Mesendoderm (in vitro differentiated cells): ENCODE results near the gene CHID1.

Experiments
- DNase-seq: peaks from one replicate; pipeline ENCODE4 v3.0.0; 2013
- H2AK5ac ChIP-seq: 2 replicates; pipeline ENCODE4 v1.6.1; 2013; ENCODE audit warnings: low read length, inconsistent platforms
- H2BK120ac ChIP-seq: 2 replicates; pipeline ENCODE4 v1.6.1; 2013; ENCODE audit warnings: low read depth, mild to moderate bottlenecking, low read length, moderate library complexity, mixed read lengths
- H2BK15ac ChIP-seq: replicated peaks from 2 replicates; pipeline ENCODE4 v1.6.1; 2013; ENCODE audit warnings: low read depth, mild to moderate bottlenecking, moderate library complexity
- H2BK5ac ChIP-seq: 2 replicates; pipeline ENCODE4 v1.6.1; 2013; ENCODE audit warnings: low read length, inconsistent platforms
- H3K18ac ChIP-seq: 2 replicates; pipeline ENCODE4 v1.6.1; 2013; ENCODE audit warnings: mild to moderate bottlenecking, low read length, mixed read lengths
- H3K23ac ChIP-seq: one replicate; pipeline ENCODE4 v1.6.1; 2013; ENCODE audit warnings: low read length
- H3K27ac ChIP-seq: 2 replicates; pipeline ENCODE4 v1.5.1; 2013; ENCODE audit warnings: low read depth, mild to moderate bottlenecking, inconsistent platforms, low read length, moderate library complexity
- H3K27me3 ChIP-seq: 2 replicates; pipeline ENCODE4 v1.6.1; 2013; ENCODE audit warnings: low read length, control low read depth, mild to moderate bottlenecking, inconsistent platforms; ENCODE audit not compliant: insufficient read depth, poor library complexity
- H3K36me3 ChIP-seq: 2 replicates; pipeline ENCODE4 v1.6.1; 2013; ENCODE audit warnings: low read length, inconsistent platforms; ENCODE audit not compliant: control insufficient read depth, insufficient read depth
- H3K4ac ChIP-seq: one replicate; pipeline ENCODE4 v1.6.1; 2013; ENCODE audit warnings: low read depth, mild to moderate bottlenecking, low read length, moderate library complexity
- H3K4me1 ChIP-seq: 2 replicates; pipeline ENCODE4 v1.6.1; 2013; ENCODE audit warnings: low read depth, low read length, inconsistent platforms; ENCODE audit not compliant: control insufficient read depth
- H3K4me2 ChIP-seq: 2 replicates; pipeline ENCODE4 v1.6.1; 2013; ENCODE audit warnings: low read length
- H3K4me3 ChIP-seq: 2 replicates; pipeline ENCODE4 v1.5.1; 2013; ENCODE audit warnings: mild to moderate bottlenecking, low read length
- H3K56ac ChIP-seq: one replicate; pipeline ENCODE4 v1.6.1; 2013; ENCODE audit warnings: low read length
- H3K79me1 ChIP-seq: 2 replicates; pipeline ENCODE4 v1.6.1; 2013; ENCODE audit warnings: low read length, inconsistent platforms
- H3K79me2 ChIP-seq: 2 replicates; pipeline ENCODE4 v1.6.1; 2013; ENCODE audit warnings: mild to moderate bottlenecking, low read length; ENCODE audit not compliant: control insufficient read depth, insufficient read depth
- H3K9ac ChIP-seq: 2 replicates; pipeline ENCODE4 v1.6.1; 2013; ENCODE audit warnings: low read length, inconsistent platforms
- H4K5ac ChIP-seq: one replicate; pipeline ENCODE4 v1.6.1; 2013; ENCODE audit warnings: low read length
- H4K8ac ChIP-seq: one replicate; pipeline ENCODE4 v1.6.1; 2013; ENCODE audit warnings: low read depth, mild to moderate bottlenecking, control low read depth, low read length, moderate library complexity
- WGBS: extraction: QIAGEN DNeasy Blood & Tissue Kit; methylation state at CpG from one replicate; pipeline ENCODE4 v1.1.7; 2013; ENCODE audit warnings: low lambda C conversion rate, missing lambda C conversion rate; ENCODE audit not compliant: insufficient coverage; ENCODE audit errors: extremely low coverage; 5-methylcytosine and 5-hydroxymethylcytosine counted together

CHID1 gene

GRCh38 chr11:839875-840617 lies 70.6 kb downstream of the CHID1 start:
- Histone ChIP-seq H2AK5ac (no peak overlapping the region), H3K4me3 (no peak overlapping the region), H3K27me3 (no peaks in the 10 kb centered on the region), H3K27ac (no peak overlapping the region), H3K79me2 (peaks cover 16% of the 10 kb centered on the region), H2BK120ac (no peak overlapping the region), H2BK15ac (no peak overlapping the region), H3K4ac (no peak overlapping the region), H4K5ac (no peak overlapping the region), H3K56ac (no peak overlapping the region), H3K4me2 (no peak overlapping the region), H3K4me1 (peaks cover 4% of the 10 kb centered on the region), H3K18ac (no peak overlapping the region), H3K23ac (no peak overlapping the region), H4K8ac (no peak overlapping the region), H3K9ac (no peak overlapping the region), H2BK5ac (no peak overlapping the region), H3K36me3 (peaks cover 10% of the 10 kb centered on the region), H3K79me1 (peaks cover 7% of the 10 kb centered on the region)
- no peak for DNase-seq
- WGBS, result no CpG with 5 or more reads among the region's 25 CpGs

- H4K8ac ChIP-seq, result no peak overlapping the region
- peaks cover 2% of the 10 kb centered on the region for H3K4me1 ChIP-seq
Observed at GRCh38 chr11:839280-839623, 71.4 kb downstream of the CHID1 start.

GRCh38 chr11:838441-839279 lies 72.0 kb downstream of the CHID1 start:
- Histone ChIP-seq H3K4me1 (peaks cover 3% of the 10 kb centered on the region), H2BK5ac (no peak overlapping the region), H3K27ac (no peak overlapping the region), H3K9ac (no peak overlapping the region), H3K4me2 (no peak overlapping the region), H3K4ac (no peak overlapping the region), H4K8ac (no peak overlapping the region), H3K36me3 (peaks cover 10% of the 10 kb centered on the region), H2AK5ac (no peak overlapping the region), H3K4me3 (no peak overlapping the region), H3K56ac (peak overlapping the region; percentile 42), H3K79me2 (peaks cover 16% of the 10 kb centered on the region), H2BK120ac (no peak overlapping the region), H2BK15ac (no peak overlapping the region), H4K5ac (no peak overlapping the region), H3K27me3 (no peaks in the 10 kb centered on the region), H3K18ac (no peak overlapping the region), H3K79me1 (peaks cover 9% of the 10 kb centered on the region), H3K23ac (no peak overlapping the region)
- DNase-seq, result no peak
- no CpG with 5 or more reads among the region's 17 CpGs for WGBS

More at GRCh38 chr11:839280-839623, 71.4 kb downstream of the CHID1 start:
- Histone ChIP-seq H4K5ac (no peak overlapping the region), H3K56ac (no peak overlapping the region), H3K79me2 (peaks cover 16% of the 10 kb centered on the region), H3K4ac (no peak overlapping the region), H2BK5ac (no peak overlapping the region), H3K79me1 (peaks cover 9% of the 10 kb centered on the region), H3K18ac (no peak overlapping the region), H2BK15ac (no peak overlapping the region), H3K36me3 (peaks cover 10% of the 10 kb centered on the region), H2AK5ac (no peak overlapping the region), H3K9ac (no peak overlapping the region), H3K27me3 (no peaks in the 10 kb centered on the region), H3K4me2 (no peak overlapping the region), H3K23ac (no peak overlapping the region), H2BK120ac (no peak overlapping the region), H3K27ac (no peak overlapping the region), H3K4me3 (no peak overlapping the region)
- DNase-seq, result no peak
- no CpG with 5 or more reads among the region's 5 CpGs for WGBS

DNA sequence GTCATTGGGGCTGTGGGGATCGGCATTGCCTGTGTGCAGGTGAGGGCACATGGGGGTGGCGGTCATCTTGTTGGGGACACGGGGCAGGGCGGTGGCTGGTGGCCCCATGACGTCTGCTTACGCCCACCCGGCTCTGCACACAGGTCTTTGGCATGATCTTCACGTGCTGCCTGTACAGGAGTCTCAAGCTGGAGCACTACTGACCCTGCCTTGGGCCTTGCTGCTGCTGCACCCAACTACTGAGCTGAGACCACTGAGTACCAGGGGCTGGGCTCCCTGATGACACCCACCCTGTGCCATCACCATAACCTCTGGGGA lies 72.7 kb downstream of the CHID1 start:
- Histone ChIP-seq H4K8ac (no peak overlapping the region), H3K4me3 (no peak overlapping the region), H4K5ac (no peak overlapping the region), H2BK5ac (no peak overlapping the region), H3K4ac (no peak overlapping the region), H3K9ac (no peak overlapping the region), H3K4me1 (peaks cover 3% of the 10 kb centered on the region), H3K23ac (no peak overlapping the region), H3K27me3 (no peaks in the 10 kb centered on the region), H3K79me2 (peaks cover 16% of the 10 kb centered on the region), H3K27ac (no peak overlapping the region), H2BK15ac (no peak overlapping the region), H3K36me3 (peaks cover 10% of the 10 kb centered on the region), H2AK5ac (no peak overlapping the region), H3K4me2 (no peak overlapping the region), H3K56ac (no peak overlapping the region), H2BK120ac (no peak overlapping the region), H3K79me1 (peaks cover 9% of the 10 kb centered on the region), H3K18ac (no peak overlapping the region)
- no CpG with 5 or more reads among the region's 8 CpGs for WGBS
- DNase-seq, result no peak

DNA sequence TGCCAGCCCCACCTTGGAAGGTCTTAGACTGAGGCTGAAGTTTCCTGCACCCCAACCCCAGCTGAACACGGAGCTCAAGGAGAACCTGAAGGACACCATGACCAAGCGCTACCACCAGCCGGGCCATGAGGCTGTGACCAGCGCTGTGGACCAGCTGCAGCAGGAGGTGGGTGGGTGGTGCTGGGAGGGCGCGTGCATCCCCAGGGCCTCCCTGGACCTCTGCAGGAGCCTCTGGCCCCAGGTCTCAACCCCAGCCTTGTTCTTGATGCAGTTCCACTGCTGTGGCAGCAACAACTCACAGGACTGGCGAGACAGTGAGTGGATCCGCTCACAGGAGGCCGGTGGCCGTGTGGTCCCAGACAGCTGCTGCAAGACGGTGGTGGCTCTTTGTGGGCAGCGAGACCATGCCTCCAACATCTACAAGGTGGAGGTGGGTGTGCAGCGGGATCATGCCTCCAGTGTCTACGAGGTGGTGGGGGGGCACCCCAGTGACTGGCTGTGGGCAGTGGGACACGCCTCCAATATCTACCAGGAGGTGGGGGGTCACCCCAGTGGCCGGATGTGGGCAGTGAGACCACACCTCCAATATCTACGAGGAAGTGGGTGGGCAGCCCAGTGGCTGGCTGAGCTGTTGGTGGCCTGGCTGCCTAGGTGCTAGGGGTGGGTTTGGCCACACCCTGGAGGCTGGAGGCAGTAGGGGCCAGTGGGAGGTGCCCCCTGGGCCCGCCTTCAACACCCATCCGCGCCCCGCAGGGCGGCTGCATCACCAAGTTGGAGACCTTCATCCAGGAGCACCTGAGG lies 73.2 kb downstream of the CHID1 start:
- H3K27ac ChIP-seq, result no peak overlapping the region
- WGBS, result no CpG with 5 or more reads among the region's 22 CpGs
- no peak for DNase-seq
- H4K5ac ChIP-seq, result no peak overlapping the region
- no peak overlapping the region for H3K9ac ChIP-seq
- H3K27me3 ChIP-seq, result no peaks in the 10 kb centered on the region
- peaks cover 3% of the 10 kb centered on the region for H3K4me1 ChIP-seq
- no peak overlapping the region for H3K18ac ChIP-seq
- peaks cover 9% of the 10 kb centered on the region for H3K79me1 ChIP-seq
- peaks cover 10% of the 10 kb centered on the region for H3K36me3 ChIP-seq
- peaks cover 16% of the 10 kb centered on the region for H3K79me2 ChIP-seq
- H2BK120ac ChIP-seq, result no peak overlapping the region
- H2BK5ac ChIP-seq, result no peak overlapping the region
- no peak overlapping the region for H2BK15ac ChIP-seq
- no peak overlapping the region for H2AK5ac ChIP-seq
- no peak overlapping the region for H3K23ac ChIP-seq
- no peak overlapping the region for H3K4me2 ChIP-seq
- H3K4me3 ChIP-seq, result no peak overlapping the region
- no peak overlapping the region for H4K8ac ChIP-seq
- H3K4ac ChIP-seq, result no peak overlapping the region
- H3K56ac ChIP-seq, result no peak overlapping the region
